GM18508 (cell line): ENCODE data around the gene GDF15.
"Not testable (repeated sequence)": the region's sequence is repeated elsewhere in the genome, so short reads cannot be mapped to it uniquely, and the experiment has no call there.

Experiments
- ATAC-seq: cut with Tn5 transposase; IDR thresholded peaks from one replicate; pipeline ENCODE4 v1.9.1; 2021; ENCODE audit warnings: moderate number of reproducible peaks; ENCODE audit not compliant: insufficient read depth, unreplicated experiment

The GDF15 gene

GRCh38 chr19:18389726-18390064, 3.7 kb downstream of the GDF15 start:
- ATAC-seq = no peak

GRCh38 chr19:18390065-18390907, 4.3 kb downstream of the GDF15 start:
- ATAC-seq = no peak

DNA sequence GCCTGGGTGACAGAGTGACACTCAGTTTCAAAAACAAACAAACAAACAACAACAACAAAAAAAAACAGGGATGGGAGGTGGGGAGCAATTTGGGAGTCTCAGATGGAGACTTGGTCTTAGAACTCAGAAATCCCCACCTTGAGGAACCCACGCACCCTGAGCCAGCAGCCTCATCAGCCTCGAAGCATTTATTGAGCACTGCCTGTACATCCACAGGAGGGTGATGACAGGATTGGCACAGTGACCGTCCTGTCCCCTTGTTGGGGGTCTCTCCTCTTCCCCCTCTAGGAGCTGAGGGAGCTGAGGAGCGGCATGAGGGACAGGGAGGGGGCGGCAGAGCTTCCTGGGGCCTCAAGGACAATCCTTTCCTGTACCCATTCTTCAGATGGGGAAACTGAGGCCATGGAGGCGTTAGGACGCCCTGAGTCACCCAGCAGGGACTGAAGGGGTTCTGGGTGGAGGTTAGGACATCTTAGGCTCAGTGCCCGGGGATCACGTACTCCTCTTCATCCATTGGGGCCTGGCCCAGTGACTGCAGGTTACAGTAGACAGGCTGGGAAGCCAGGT, 5.6 kb downstream of the GDF15 start:
- ATAC-seq = no peak

DNA sequence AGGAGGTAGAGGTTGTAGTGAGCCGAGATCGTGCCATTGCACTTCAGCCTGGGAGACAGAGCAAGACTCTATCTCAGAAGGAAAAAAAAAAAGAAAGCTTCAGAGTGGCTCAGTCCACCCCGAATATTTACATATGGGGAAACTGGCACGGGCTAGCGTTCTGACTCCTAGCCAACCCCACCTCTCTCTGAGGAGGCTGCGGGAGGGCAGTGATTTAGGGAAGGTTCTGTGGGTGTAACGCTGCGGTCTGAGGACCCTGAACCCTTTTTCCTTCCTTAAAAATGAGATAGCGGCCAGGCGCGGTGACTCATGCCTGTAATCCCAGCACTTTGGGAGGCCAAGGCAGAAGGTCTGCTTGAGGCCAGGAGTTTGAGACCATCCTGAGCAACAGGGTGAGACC, 6.5 kb downstream of the GDF15 start:
- ATAC-seq = no peak

DNA sequence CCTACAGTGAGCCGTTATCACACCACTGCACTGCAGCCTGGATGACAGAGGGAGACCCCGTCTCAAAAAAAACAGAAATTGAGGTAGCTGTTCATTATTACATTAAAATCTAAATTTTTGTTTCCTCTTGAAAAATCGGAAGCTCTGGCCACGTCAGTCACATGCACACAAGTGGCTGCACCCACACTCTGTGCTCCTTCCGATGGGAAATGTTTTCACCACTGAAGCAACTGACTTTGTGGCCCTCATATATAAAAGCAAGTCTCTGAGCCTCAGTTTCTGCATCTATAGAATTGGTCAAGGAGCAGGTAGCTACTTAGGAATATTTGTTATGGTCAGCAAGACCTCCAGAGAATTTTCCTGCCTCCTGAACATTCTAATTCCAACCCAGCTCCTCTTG, 7.0 kb downstream of the GDF15 start:
- ATAC-seq = no peak

DNA sequence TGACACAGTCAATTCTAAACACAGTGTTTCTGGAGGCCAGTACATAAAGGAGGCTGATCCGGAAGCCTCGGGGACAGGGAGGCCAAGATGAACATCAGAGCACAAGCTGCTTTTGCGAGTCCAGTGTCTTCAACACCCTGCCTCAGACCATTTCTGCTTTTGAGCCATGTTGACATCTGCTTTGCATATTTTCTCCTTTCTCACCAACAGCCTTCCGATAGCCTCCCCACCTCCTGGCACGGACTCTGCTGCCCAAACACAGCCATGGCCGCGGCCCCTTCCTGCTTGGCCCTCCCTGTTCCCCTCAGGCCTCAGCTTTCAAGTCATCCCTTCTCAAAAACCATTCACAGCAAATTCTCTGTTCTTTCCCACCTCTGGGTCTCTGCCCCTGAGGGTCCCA, 7.9 kb downstream of the GDF15 start:
- ATAC-seq = no peak

DNA sequence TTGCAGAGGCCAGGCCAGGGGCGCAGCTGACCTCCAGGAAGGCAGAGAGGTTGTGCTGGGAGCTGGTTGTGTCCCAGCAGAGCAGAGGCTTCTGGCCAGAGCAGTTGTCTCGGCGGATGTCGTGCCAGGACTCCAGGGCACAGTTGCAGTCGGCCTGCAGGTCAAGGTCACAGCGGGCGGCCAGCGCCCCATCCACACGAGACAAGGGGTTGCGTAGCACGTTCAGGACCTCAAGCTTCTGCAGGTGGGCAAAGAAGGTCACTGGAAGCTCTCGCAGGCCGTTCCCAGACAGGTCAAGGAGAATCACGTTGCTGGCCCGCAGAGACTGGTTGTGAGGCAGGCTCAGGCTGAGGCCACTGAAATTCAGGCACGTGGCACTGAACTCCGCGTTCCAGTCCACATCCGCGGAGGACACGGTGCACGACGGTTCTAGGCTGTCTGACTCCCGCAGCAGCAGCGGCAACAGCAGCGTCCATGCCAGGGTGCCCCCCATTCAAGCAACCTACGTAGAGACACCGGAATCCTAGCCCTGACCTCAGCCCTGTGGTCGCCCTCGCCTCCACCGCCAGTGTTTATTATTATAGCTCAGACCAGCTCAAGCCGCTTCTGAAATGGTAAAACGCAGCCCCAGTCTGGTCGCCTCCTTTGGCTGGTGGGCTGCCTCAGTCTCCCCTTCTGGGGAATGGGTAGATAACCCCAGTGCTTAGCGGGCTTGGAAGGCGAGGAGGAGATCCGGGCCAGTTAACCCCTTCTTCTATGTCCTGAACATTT, 10.7 kb downstream of the GDF15 start:
- ATAC-seq = no peak

DNA sequence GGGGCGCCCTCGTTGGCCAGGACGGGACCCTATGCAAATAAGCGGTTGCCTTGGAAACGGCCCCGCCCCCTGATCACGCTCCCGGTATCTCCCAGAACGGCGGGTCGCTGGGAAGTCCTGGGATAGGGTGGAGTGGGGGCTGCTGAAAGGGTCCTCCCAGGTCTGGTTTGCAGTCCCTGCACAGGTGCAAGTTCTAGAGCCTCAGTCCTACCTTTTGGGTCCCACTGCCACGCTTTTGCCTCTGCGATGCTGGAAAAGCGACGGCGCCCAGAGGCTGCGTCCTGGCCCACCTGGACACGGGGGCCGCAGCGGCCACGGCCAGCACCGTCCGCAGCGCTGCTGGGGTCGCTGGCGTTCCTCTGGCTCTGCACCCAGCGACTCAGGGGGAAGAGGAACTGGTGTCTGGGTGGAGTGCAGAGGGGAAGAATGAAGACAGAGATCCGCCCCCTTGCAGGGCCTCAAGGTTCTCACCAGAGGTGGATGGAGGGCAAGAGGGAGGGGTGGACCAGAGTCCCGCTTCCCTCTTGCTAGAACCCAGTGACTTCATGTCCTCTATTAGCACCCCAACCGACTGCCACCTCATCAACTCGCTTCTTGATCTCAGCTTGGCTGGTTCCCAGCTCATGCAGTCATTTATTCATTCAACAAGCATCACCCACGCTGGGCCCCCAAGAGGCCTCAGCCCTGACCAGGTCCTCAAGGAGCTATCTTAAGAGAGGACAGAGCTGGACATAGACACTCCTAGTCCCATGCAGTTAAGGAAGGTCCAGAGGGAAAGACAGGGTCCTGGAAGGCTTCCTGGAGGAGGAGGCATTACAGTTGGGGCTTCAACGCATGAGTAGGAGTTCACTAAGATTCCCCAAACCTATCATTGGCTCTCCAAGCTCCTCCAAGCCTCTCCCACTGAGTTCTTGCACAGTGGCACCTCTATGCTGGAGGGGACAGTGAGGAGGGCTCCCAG, 11.6 kb downstream of the GDF15 start, which contains the start of gene LRRC25:
Gene LRRC25, minus strand, starts transcription at position 381 of the 961 bp plus-strand sequence. CDS start 659 bp downstream, outside the sequence.
- no peak for ATAC-seq

DNA sequence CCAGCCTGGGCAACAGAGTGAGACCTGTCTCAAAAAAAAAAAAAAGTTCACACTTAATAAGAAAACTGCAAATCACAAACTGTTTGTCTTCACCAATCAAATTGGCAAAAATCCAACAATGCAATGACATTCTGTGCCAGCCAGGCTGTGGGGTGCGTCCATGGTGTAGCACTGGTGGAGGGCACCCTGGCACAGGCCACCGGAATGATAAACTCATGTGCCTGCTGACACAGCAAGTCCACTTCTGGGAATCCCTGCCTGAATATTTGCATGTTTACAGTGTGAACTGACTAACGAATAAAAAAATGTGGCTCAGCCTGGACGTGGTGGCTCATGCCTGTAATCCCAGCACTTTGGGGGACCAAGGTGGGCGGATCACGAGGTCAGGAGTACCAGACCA, 13.1 kb downstream of the GDF15 start:
- ATAC-seq = no peak

- ATAC-seq = no peak
These were observed 15.7 kb downstream of the GDF15 start for GRCh38 chr19:18401580-18402112.

GRCh38 chr19:18402455-18403248, 16.7 kb downstream of the GDF15 start:
- not testable (repeated sequence) for ATAC-seq

DNA sequence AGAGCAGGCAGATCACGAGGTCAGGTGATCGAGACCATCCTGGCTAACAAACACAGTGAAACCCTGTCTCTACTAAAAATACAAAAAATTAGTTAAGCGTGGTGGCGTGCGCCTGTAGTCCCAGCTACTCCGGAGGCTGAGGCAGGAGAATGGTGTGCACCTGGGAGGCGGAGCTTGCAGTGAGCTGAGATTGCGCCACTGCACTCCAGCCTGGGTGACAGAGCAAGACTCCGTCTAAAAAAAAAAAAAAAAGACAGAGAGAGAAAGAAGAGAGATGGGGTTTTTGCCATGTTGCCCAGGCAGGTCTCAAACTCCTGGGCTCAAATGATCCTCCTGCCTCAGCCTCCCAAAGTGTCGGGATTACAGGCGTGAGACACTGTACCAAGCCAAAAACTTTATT, 19.8 kb downstream of the GDF15 start:
- not testable (repeated sequence) for ATAC-seq

DNA sequence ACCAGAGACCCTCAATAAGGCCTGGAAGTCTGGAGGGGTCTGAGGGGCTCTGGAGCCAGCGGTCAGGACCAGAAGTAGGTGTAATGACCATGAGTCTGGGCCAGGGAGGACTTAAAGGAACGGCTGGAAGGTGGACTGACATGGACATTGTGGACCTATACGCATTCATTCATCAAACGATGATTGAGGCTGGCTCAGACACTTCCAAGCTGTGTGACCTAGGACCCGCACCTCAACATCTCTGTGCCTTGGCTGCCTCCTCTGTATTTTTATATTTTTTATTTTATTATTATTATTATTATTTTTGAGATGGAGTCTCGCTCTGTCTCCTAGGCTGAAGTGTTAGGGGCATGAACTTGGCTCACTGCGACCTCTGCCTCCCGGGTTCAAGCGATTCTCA, 20.8 kb downstream of the GDF15 start:
- no peak for ATAC-seq

DNA sequence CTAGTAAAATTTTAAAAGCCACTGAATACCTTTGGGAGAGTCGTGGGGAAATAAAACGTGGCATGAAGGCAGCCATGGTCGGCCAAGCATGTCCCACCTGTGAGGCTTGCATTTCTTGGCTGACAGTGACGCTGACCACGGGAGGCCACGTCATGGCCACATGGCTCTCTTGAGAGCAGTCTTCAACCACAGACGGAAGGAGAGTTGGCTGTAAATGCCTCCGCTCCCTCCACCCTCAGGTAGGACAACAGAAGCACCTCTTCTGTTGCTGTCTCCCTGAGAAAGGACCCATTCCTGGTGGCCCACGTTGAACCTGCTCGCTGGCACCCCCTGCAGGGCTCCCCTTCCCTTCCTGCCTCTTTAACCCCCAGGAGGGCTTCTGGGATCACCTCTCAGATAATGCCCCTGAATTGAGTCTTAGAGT, 22.1 kb downstream of the GDF15 start:
- no peak for ATAC-seq

DNA sequence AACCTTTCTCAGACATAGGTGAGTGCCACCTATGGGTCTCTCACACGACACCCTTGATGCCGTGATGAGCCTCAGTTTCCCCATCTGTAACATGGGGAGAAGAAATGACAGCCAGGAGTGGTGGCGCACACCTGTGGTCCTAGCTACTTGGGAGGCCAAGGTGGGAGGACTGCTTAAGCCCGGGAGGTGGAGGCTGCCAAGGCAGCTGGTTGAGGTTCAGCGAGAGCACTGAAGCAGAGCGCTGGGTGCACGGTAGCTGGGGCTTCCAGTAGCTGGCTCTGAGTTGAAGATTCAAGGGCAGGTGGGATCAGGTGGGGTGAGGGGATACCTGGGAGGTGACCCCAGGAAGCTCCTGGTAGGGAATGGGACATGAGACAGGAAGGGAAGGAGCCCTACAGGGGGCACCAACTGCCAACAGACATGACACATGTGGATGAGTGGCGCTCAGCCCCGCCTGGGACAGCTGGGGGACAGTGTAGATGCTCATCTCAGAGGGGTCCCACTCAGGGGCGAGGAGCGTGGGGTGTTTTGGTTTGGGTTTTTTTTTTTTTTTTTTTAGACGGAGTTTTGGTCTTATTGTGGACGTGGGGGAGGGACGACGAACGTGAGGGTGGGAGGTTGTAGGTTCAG, 26.8 kb downstream of the GDF15 start:
- no peak for ATAC-seq

GRCh38 chr19:18414504-18415177, 28.7 kb downstream of the GDF15 start:
- no peak for ATAC-seq

DNA sequence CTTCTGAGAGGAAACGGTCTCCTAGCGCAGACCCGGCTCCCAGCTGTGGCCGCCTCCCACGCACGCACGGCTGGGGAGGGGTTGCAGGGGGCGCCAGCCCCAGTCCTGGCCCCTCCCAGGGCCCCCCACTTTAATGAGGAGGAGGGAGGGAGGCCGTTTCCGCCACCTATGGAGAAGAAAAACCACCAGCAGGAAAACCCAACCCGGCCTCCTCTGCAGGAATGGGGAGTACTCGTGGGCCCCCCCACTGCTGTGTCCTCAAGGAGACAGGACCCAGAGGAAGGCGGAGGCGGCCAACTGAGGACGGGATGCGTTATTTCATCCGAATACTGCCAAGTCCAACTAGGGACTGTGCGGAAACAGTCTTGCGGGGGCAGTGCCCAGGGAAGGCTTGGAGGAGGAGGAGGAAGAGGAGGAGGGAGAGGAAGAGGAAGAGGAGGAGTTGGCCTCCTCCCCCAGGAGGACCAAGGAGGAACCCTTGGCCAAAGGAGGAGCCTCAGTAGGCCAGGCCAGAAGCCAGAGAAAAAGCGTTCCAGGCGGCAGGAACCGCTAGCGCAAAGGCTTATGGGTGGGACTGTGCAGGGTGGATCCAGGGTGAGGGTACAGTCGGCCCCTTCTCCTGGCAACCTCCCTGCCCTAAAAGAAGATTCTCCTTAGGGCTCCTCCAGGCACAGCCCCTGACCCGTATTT, 29.4 kb downstream of the GDF15 start:
- ATAC-seq = no peak
